Activated T-helper 2 cell treated with anti-CD3 and anti-CD28 coated beads, Interferon-gamma antibody, Interleukin-2, Interleukin-4, amounts not matched to agents 10 μg/mL and 5 μg/mL and 100 μg/mL, durations not matched to agents 14 hours and 24 hours and 36 hours (primary cell): ENCODE measurements around the gene LOXHD1. TPM values are rescaled to one million over a fixed set of nuclear protein-coding genes. Genes with fewer than 3 reads are reported as not detected.

Source experiments
- DNase-seq: peaks from one replicate; pipeline ENCODE4 v3.0.0; 2021; ENCODE audit warnings: low spot score
- H3K27ac Mint-ChIP-seq: one replicate; pipeline ENCODE4 v1.8.0; 2021; ENCODE audit warnings: mixed read lengths
- H3K27me3 Mint-ChIP-seq: one replicate; pipeline ENCODE4 v1.8.0; 2021; ENCODE audit warnings: low read depth, mixed read lengths
- H3K36me3 Mint-ChIP-seq: one replicate; pipeline ENCODE4 v1.8.0; 2021; ENCODE audit warnings: low read depth, mixed read lengths
- H3K4me1 Mint-ChIP-seq: one replicate; pipeline ENCODE4 v1.8.0; 2021; ENCODE audit warnings: low read depth, mixed read lengths
- H3K4me3 Mint-ChIP-seq: one replicate; pipeline ENCODE4 v1.8.0; 2021; ENCODE audit warnings: low read depth, mild to moderate bottlenecking, moderate library complexity, mixed read lengths
- H3K9me3 Mint-ChIP-seq: one replicate; pipeline ENCODE4 v1.8.0; 2021; ENCODE audit warnings: mixed read lengths
- intact Hi-C: fragments of 100-400 bp; cut with micrococcal nuclease; formaldehyde crosslinking; loops from one replicate; pipeline ENCODE4 v1.15.1; 2023
- total RNA-seq: library from RNA; stranded (reverse); gene quantifications from 2 replicates; pipeline ENCODE4 v1.2.3, GENCODE V29; 2022

Gene LOXHD1
- total RNA-seq, 1 donor from 2014 or later, result not detected

DNA sequence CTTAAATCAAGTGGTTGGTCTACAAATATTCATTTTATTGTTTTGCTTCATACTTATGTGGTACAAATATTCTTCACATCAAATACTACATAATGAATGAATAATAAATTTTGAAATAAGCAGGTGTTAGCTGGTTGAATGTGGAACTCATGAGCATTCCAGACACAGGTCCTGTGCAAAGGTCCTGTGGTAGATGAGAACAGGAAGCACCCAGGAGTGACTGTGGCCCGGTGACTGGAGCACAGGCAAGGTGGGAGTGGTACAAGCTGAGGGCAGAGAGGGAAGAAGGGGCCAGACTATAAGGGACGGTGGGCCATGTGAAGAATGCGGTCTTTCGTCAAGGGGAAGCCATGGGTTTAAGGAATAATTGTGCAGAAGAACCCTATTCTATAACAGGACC lies 26.2 kb upstream of the LOXHD1 start:
- intact Hi-C loops, result no loop called here
- no peaks in the 10 kb centered on the region for H3K27me3 Mint-ChIP-seq
- H3K9me3 Mint-ChIP-seq, result no peaks in the 10 kb centered on the region
- H3K4me1 Mint-ChIP-seq, result no peaks in the 10 kb centered on the region
- no peaks in the 10 kb centered on the region for H3K36me3 Mint-ChIP-seq
- no peak overlapping the region for H3K4me3 Mint-ChIP-seq
- no peak overlapping the region for H3K27ac Mint-ChIP-seq
- DNase-seq, result no peak

DNA sequence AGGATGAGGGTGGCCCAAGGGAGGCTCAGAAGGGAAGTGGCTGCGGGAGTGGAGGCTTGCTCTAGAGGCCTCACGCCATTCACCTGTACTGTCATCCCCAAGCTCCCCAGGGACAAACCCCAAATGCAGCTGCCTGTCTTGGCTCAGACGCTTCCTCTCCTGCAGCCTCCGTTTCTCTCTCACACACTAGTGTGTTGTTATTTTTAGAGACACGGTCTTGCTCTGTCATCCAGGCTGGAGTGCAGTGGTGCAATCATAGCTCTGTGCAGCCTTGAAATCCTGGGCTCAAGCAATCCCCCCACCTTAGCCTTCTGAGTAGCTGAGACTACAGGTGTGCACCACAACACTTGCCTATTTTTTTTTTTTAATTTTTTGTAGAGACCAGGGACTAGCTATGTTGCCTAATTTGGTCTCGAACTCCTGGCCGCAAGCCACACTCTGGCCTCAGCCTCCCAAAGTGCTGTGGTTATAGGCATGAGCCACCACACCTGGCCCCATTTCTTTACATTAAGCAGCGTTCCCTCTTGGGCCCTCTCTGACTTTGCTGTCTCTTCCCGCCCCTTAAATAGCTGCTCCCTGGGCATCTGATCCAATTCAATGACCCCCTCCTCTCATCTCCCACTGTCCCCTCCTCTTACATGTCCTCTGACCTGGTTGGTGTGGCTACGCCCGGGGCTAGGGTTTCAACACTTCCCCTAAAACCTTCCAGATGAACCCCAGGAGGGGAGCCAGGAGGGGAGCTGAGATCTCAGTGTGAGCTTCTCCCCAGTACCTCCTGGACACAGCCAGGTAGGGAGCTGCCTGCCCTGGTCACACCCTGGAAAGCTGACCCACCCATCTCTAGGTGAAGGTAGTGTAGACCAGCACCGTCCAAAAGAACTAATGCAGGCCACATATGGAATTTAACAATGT lies 24.0 kb upstream of the LOXHD1 start:
- intact Hi-C loops, result no loop called here
- Mint-ChIP-seq H3K9me3 (no peaks in the 10 kb centered on the region), H3K4me1 (no peaks in the 10 kb centered on the region), H3K4me3 (no peak overlapping the region), H3K27ac (no peak overlapping the region), H3K36me3 (no peaks in the 10 kb centered on the region), H3K27me3 (peaks cover 2% of the 10 kb centered on the region)
- DNase-seq, result no peak

DNA sequence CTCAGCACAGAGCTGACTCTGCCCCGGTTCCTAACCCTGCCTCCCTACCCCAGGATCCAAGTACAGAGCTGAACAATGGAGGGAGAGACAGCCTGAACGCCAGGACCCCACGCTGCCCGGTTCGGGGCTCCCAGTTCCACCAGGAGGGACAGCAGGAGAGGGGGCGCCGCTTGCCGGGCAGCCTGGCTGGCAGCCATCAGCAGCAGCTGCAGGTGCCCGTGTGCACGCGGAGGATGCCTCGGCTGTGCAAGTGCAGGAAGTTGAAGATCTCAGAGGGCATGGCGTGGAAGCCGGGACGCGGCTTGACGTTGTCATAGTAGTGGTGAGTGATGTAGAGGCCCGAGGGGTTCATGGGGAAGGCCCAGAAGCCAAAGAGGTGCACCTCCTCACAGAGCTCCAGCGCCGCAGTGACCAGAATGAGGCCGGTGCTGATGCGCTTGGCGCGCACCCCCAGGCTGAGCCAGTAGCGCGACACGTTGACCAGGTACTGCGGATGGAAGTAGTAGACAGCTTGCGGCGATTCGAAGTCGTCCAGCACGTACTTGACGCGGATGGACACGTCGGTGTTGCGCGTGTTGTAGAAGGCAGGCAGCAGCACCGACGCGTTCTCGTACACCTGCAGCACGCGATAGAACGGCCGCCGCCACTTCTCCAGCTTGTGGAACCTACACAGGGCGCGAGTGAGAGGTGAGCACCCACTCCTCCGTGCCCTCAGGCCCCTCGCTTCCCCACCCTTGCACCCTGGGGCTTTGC lies 23.0 kb upstream of the LOXHD1 start:
- intact Hi-C loops, result no loop called here

DNA sequence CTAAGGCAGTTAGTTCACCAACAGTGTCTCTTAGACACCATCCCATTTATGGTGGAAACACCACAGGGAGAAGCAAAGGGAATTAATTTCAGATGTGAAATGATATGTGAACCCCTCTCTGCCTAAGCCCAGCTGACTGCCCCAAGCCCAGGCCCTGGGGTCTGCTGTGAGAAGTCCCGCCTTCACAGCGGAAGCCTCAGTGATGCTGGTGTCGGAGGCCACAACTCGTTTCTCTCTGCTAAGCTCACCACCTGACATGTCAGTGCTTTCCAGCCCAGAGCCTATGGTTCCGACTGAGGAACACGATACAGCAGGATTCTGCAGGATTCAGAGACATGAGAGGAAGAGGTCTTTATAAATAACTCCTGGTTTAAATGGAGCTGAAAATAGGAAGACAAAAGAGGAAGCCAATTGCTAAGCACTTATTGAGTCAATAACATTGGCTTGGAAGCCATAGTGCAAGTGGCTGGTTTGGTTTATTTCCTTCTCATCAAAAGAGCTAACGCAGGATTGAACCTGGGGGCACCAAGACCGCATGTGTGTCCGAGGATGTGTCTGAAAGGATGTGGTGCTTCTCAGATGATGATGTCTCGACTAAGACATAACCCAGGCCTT lies 21.9 kb upstream of the LOXHD1 start:
- peaks cover 6% of the 10 kb centered on the region for H3K27me3 Mint-ChIP-seq
- intact Hi-C loops, result no loop called here
- no peaks in the 10 kb centered on the region for H3K9me3 Mint-ChIP-seq
- no peak for DNase-seq
- H3K27ac Mint-ChIP-seq, result no peak overlapping the region
- H3K36me3 Mint-ChIP-seq, result no peaks in the 10 kb centered on the region
- H3K4me1 Mint-ChIP-seq, result no peaks in the 10 kb centered on the region
- no peak overlapping the region for H3K4me3 Mint-ChIP-seq

More for the DNA sequence above, 23.0 kb upstream of the LOXHD1 start:
- no peaks in the 10 kb centered on the region for H3K36me3 Mint-ChIP-seq
- no peak for DNase-seq
- no peaks in the 10 kb centered on the region for H3K9me3 Mint-ChIP-seq
- no peak overlapping the region for H3K27ac Mint-ChIP-seq
- no peak overlapping the region for H3K4me3 Mint-ChIP-seq
- peaks cover 2% of the 10 kb centered on the region for H3K27me3 Mint-ChIP-seq
- H3K4me1 Mint-ChIP-seq, result no peaks in the 10 kb centered on the region

DNA sequence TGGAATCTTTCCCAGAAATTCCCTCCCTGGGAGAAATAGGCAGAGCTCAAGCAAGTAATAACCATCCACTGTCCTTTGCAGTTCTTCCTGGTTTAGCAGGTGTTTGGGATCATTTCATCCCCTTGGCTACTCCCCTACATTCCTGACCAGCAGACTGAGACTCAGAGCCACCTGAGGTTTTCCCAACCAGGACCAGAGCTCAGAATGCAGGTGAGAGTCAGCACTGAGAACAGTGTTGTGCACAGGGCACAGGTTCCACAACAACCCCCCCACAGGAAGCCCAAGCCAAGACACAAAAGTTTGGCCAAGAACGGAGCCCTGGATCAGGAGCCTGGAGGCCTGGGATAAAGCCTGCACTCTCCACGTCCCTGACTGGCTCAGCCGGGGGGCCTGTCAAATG lies 21.0 kb upstream of the LOXHD1 start:
- no peak for DNase-seq
- Mint-ChIP-seq H3K9me3 (no peaks in the 10 kb centered on the region), H3K36me3 (no peaks in the 10 kb centered on the region), H3K4me1 (no peaks in the 10 kb centered on the region), H3K4me3 (no peak overlapping the region), H3K27ac (no peak overlapping the region), H3K27me3 (peaks cover 6% of the 10 kb centered on the region)
- intact Hi-C loops, result no loop called here

DNA sequence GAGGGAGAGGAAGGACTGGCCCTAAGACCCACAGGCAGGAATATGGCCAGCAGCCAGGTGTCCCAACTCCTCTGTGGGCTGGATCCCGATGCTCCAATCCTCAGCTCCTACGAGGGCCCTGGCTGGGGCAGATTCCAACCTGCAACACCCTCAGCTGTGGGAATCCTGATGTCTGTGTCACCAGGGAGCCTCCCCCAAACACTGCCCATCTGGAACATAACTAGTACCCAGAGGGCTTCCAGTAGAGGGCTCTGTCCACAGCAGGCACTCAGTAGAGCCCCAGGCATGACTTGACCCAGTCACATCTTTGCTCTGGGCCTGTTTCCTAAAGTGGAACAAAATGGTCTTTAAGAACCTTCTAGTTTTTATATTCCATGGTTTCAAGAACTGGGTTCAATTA lies 20.6 kb upstream of the LOXHD1 start:
- no peaks in the 10 kb centered on the region for H3K9me3 Mint-ChIP-seq
- H3K27ac Mint-ChIP-seq, result no peak overlapping the region
- H3K36me3 Mint-ChIP-seq, result no peaks in the 10 kb centered on the region
- peaks cover 4% of the 10 kb centered on the region for H3K4me1 Mint-ChIP-seq
- intact Hi-C loops, result no loop called here
- no peak for DNase-seq
- peaks cover 6% of the 10 kb centered on the region for H3K27me3 Mint-ChIP-seq
- H3K4me3 Mint-ChIP-seq, result no peak overlapping the region

DNA sequence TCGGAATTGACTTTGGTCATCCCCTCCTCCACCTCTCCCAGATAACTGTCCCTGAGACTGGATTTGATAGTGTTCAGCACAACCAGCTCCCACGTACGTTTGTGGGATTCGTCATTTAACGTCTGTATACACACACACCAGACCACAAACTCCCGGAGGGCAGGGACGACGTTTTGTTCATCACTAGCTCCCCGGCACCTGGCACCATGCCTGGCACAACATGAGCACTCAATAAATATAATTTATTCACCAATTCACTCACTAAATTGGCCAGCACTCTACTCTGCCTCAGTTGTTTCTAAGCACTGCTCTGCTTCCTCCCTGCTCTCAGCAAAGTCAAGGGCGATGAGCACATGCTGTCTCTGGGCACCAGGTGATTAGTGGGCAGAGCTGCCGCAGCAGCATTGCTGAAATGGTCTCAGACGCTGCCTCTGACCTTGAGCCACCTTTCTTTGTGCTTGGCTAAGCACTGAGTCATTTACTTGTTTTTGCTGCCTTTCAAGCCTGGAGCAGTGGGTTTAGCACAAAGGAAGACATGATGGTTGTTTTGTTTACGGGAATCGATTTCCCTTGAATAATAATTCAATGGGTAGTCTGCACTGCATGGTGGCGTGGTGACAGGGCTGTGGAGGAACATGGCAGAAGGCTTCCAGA lies 19.3 kb upstream of the LOXHD1 start:
- no peak for DNase-seq
- Mint-ChIP-seq H3K4me1 (peaks cover 9% of the 10 kb centered on the region), H3K4me3 (no peak overlapping the region), H3K9me3 (no peaks in the 10 kb centered on the region), H3K36me3 (no peaks in the 10 kb centered on the region), H3K27ac (no peak overlapping the region), H3K27me3 (peaks cover 6% of the 10 kb centered on the region)
- intact Hi-C loops, result no loop called here

DNA sequence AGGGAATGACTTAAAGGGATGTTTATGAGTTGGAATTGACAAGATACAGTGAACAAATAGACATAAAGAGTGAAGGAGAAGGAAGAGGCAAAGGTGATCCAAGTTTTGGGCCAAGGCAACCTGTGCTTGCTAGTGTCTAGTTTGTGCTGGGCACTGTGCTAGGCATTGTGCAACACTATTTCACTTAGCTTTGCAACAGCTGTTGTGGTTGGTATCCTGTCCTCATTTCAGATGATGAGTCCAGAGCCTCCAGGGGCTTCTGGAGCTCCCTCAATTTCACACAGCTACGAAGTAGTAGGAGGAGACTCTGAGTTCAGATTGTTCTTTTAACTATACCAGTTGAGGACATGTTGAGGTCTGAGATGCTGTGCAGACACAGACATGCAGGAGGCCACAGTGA lies 18.1 kb upstream of the LOXHD1 start:
- intact Hi-C loops, result no loop called here

DNA sequence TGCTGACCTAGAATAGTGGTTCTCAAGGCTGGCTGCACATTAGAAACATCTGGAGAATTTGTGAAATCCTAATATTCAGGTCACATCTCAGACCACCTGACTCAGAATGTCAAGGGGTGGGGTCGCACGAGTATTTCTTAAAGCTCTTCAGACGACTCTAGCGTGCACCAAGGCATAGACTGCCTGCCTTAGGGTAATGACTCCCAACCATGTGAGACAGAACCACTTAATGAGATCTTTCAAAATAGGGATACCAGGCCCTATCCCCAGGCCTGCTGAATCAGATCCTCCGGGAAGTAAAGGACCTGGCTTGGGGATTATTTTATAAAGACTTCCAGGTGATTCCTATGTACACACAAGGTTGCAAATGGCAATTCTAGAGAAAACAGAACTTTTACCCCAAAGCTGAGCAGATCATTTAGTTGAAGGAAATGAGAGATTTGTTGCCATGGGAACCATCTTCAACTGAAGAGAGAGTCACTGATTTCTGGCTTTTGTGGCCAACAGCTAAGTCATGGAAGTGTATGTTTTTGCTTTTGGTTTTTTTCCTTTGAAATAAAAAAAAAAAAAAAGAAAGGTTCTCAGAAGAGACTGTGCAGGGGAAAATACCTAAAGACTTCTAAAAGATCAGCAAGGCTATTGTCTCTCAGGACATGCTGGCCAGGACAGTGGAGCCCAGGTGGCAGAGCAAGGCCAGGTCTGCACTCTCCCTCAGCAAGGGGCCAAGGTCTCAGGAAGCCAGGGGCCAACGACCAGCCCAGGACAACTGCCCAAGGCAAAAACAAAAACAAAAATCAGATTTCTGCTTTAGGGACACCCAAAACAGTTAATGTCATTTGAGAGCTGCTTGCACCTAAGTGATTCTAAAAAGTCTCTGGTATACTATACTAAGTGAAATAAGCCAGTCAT lies 15.3 kb upstream of the LOXHD1 start:
- DNase-seq, result no peak
- Mint-ChIP-seq H3K4me3 (no peak overlapping the region), H3K4me1 (peaks cover 9% of the 10 kb centered on the region), H3K36me3 (no peaks in the 10 kb centered on the region), H3K9me3 (no peaks in the 10 kb centered on the region), H3K27ac (no peak overlapping the region), H3K27me3 (peaks cover 6% of the 10 kb centered on the region)
- intact Hi-C loops, result no loop called here

More for the DNA sequence above, 18.1 kb upstream of the LOXHD1 start:
- no peaks in the 10 kb centered on the region for H3K9me3 Mint-ChIP-seq
- no peak overlapping the region for H3K27ac Mint-ChIP-seq
- H3K36me3 Mint-ChIP-seq, result no peaks in the 10 kb centered on the region
- H3K4me1 Mint-ChIP-seq, result peaks cover 9% of the 10 kb centered on the region
- H3K27me3 Mint-ChIP-seq, result peaks cover 6% of the 10 kb centered on the region
- DNase-seq, result no peak
- no peak overlapping the region for H3K4me3 Mint-ChIP-seq

DNA sequence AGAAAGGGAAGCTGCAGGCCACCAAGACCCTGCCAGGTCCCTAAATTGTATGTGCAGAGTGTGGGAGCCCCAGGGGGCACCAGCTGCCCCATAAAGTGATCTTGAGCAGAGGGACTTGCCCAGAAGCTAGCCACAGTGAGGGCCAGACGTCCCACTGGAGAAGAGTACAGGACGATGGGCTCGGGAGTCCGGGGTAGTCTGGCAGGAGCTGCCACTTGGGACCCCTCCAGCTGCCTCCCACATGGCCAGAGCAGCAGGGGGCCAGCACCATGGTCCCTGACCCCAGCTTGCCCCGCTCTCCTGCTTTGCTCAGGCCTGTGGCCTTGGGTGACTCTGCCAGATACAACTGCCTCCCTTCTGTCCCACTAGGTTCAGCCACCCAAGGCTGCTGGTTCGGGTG lies 11.7 kb upstream of the LOXHD1 start:
- no peak overlapping the region for H3K4me3 Mint-ChIP-seq
- H3K27me3 Mint-ChIP-seq, result peaks cover under 1% of the 10 kb centered on the region
- no peak for DNase-seq
- H3K27ac Mint-ChIP-seq, result no peak overlapping the region
- no peaks in the 10 kb centered on the region for H3K9me3 Mint-ChIP-seq
- no peaks in the 10 kb centered on the region for H3K36me3 Mint-ChIP-seq
- H3K4me1 Mint-ChIP-seq, result peaks cover 9% of the 10 kb centered on the region
- intact Hi-C loops, result no loop called here

DNA sequence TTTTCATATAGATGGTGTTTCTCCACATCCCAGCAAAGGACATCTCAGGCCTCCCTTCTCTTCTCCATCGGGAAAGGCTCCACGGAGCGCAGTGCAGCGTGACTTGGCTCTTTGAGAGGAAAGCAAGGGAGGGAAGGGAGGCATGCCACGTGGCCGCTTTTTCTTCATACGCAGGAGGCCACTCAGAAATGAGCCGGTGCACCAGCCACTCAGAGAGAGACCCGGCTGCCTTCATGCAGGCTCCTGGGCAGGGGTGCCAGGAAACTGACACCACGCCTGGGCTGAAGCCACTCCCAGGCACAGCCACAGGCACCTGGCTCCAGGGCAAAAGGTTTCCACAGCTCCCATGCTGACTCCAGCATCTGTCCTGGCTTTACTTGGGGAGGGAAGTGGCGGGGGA lies 11.1 kb upstream of the LOXHD1 start:
- Mint-ChIP-seq H3K4me3 (no peak overlapping the region), H3K27me3 (peaks cover 3% of the 10 kb centered on the region), H3K4me1 (peaks cover 9% of the 10 kb centered on the region), H3K36me3 (no peaks in the 10 kb centered on the region), H3K27ac (no peak overlapping the region), H3K9me3 (no peaks in the 10 kb centered on the region)
- DNase-seq, result no peak
- intact Hi-C loops, result no loop called here

DNA sequence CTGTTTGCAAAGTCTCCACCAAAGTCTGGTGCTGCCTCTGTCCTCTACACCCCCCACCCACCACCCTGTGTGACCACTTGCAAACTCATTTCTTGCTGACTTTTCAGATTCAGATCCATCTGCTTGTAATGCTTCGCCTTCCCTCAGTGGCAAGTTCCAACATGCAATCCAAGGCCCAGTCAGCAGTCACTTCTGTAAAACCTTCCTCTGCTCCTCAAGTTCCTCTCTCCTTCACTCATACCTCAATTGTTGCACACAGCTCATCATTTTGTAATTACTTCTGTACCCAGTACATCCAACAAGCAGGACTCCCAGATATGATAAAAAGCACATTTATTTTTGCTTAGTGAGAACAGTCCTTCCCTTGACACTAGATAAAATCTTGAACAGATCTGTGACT lies 6.5 kb upstream of the LOXHD1 start:
- Mint-ChIP-seq H3K9me3 (no peaks in the 10 kb centered on the region), H3K27ac (no peak overlapping the region), H3K27me3 (peaks cover 3% of the 10 kb centered on the region), H3K36me3 (no peaks in the 10 kb centered on the region), H3K4me1 (no peaks in the 10 kb centered on the region), H3K4me3 (no peak overlapping the region)
- intact Hi-C loops, result no loop called here
- no peak for DNase-seq
